PC-3 (cell line): ENCODE data around the gene PHAF1. TPM values are rescaled to one million over a fixed set of nuclear protein-coding genes. Genes with fewer than 3 reads are reported as not detected.

Experiments used
- ATAC-seq: fragments of 200-7000 bp; cut with Tn5 transposase; 2 replicates; pipeline ENCODE4 v1.9.1; 2020; ENCODE audit warnings: mild to moderate bottlenecking, moderate library complexity
- BruUV-seq: library from RNA; stranded (reverse); fragments of 400-500 nt; replicated peaks from 2 replicates; lab custom pipeline; 2021; lab: Mats Ljungman, UMichigan
- CTCF ChIA-PET: fragments of 300-600 bp; sonication (Branson Sonifier 250); formaldehyde crosslinking; loops from one replicate; lab custom pipeline; 2022; ENCODE audit warnings: antibody characterized with exemption; lab: Charles Lee
- POLR2A ChIA-PET: fragments of 300-600 bp; sonication (Branson Sonifier 250); formaldehyde crosslinking; loops from one replicate; lab custom pipeline; 2022; ENCODE audit warnings: antibody characterized with exemption; ENCODE audit not compliant: unreplicated experiment; lab: Charles Lee
- DNase-seq: peaks from one replicate; pipeline ENCODE4 v3.0.0-alpha.2; 2015
- H2AFZ ChIP-seq: fragments of 300-600 bp; sonication (generic); 2 replicates; pipeline ENCODE4 v1.6.0; 2016; ENCODE audit warnings: antibody characterized with exemption, low read length
- H3F3A ChIP-seq: fragments of 300-600 bp; sonication (generic); one replicate; pipeline ENCODE4 v1.6.0; 2017; ENCODE audit warnings: antibody characterized with exemption, low read length, control low read depth, mild to moderate bottlenecking; ENCODE audit not compliant: unreplicated experiment
- H3K27ac ChIP-seq: fragments of 300-600 bp; sonication (generic); 2 replicates; pipeline ENCODE4 v1.5.1; 2016; ENCODE audit warnings: mild to moderate bottlenecking, low read length
- H3K27me3 ChIP-seq: fragments of 300-600 bp; sonication (generic); 2 replicates; pipeline ENCODE4 v1.6.1; 2016; ENCODE audit warnings: low read length, mixed read lengths
- H3K36me3 ChIP-seq: fragments of 300-600 bp; sonication (generic); 2 replicates; pipeline ENCODE4 v1.6.1; 2016; ENCODE audit warnings: low read depth, mixed run types, low read length, mixed read lengths
- H3K4me1 ChIP-seq: fragments of 300-600 bp; sonication (generic); 2 replicates; pipeline ENCODE4 v1.5.1; 2016; ENCODE audit warnings: low read length; ENCODE audit not compliant: insufficient read depth
- H3K4me2 ChIP-seq: fragments of 300-600 bp; sonication (generic); 2 replicates; pipeline ENCODE4 v1.6.0; 2016; ENCODE audit warnings: low read length
- H3K4me3 ChIP-seq: fragments of 300-600 bp; sonication (generic); 2 replicates; pipeline ENCODE4 v1.5.1; 2016; ENCODE audit warnings: mild to moderate bottlenecking, low read length, mixed read lengths
- H3K79me2 ChIP-seq: fragments of 300-600 bp; sonication (generic); 2 replicates; pipeline ENCODE4 v1.6.1; 2017; ENCODE audit warnings: low read length, mixed read lengths
- H3K9ac ChIP-seq: fragments of 300-600 bp; sonication (generic); 2 replicates; pipeline ENCODE4 v1.6.0; 2016; ENCODE audit warnings: mild to moderate bottlenecking, low read length
- H3K9me2 ChIP-seq: fragments of 300-600 bp; sonication (generic); replicated peaks from 2 replicates; pipeline ENCODE4 v1.6.1; 2016; ENCODE audit warnings: mixed run types, low read length, mixed read lengths
- H3K9me3 ChIP-seq: fragments of 300-600 bp; sonication (generic); 2 replicates; pipeline ENCODE4 v1.6.1; 2016; ENCODE audit warnings: low read length, mixed read lengths
- H4K20me1 ChIP-seq: fragments of 300-600 bp; sonication (generic); 2 replicates; pipeline ENCODE4 v1.6.1; 2016; ENCODE audit warnings: low read length, mixed read lengths
- CTCF ChIP-seq: fragments of 300-600 bp; sonication (generic); conservative IDR thresholded peaks from 2 replicates; pipeline ENCODE4 v1.5.1; 2017; ENCODE audit warnings: antibody characterized with exemption, low read depth, mild to moderate bottlenecking, low read length
- EZH2 ChIP-seq: fragments of 300-600 bp; sonication (generic); IDR thresholded peaks from one replicate; pipeline ENCODE4 v1.6.1; 2017; ENCODE audit warnings: antibody characterized with exemption, mild to moderate bottlenecking, low read length; ENCODE audit not compliant: unreplicated experiment
- EZH2phosphoT487 ChIP-seq: fragments of 300-600 bp; sonication (generic); IDR thresholded peaks from 2 replicates; pipeline ENCODE4 v1.6.1; 2018; ENCODE audit warnings: mild to moderate bottlenecking, antibody characterized with exemption, low read length, borderline replicate concordance
- intact Hi-C: fragments of 100-400 bp; cut with micrococcal nuclease; formaldehyde crosslinking; loops from 2 replicates; pipeline ENCODE4 v1.9.0; 2023
- total RNA-seq: library from RNA; depleted of rRNA; stranded (reverse); fragments of >200 nt; gene quantifications from 2 replicates; pipeline ENCODE4 v1.2.3, GENCODE V29; 2014

Gene PHAF1
- total RNA-seq, 1 experiment from 2014 or later: 18.8 TPM

GRCh38 chr16:67087803-67088202, 21.9 kb upstream of the PHAF1 start:
- H3K4me3 ChIP-seq: no peak overlapping the region
- ATAC-seq (no peak), DNase-seq (no peak)
- no peaks in the 10 kb centered on the region for H4K20me1 ChIP-seq
- ChIA-PET CTCF (no interaction called here), POLR2A (no interaction called here)
- no peak overlapping the region for H2AFZ ChIP-seq
- H3K9me2 ChIP-seq: no peaks in the 10 kb centered on the region
- no peaks in the 10 kb centered on the region for H3K9me3 ChIP-seq
- TF ChIP-seq EZH2phosphoT487: no peak
- no peak for TF ChIP-seq CTCF
- TF ChIP-seq EZH2: no peak
- no TSS peak for BruUV-seq
- no peaks in the 10 kb centered on the region for H3K27me3 ChIP-seq
- no peak overlapping the region for H3K9ac ChIP-seq
- no peaks in the 10 kb centered on the region for H3K79me2 ChIP-seq
- no peaks in the 10 kb centered on the region for H3K4me1 ChIP-seq
- no peaks in the 10 kb centered on the region for H3F3A ChIP-seq
- intact Hi-C loops: no loop called here
- no peaks in the 10 kb centered on the region for H3K36me3 ChIP-seq
- H3K27ac ChIP-seq: no peak overlapping the region
- H3K4me2 ChIP-seq: no peak overlapping the region

GRCh38 chr16:67088551-67088950, 21.2 kb upstream of the PHAF1 start:
- CTCF ChIA-PET: no interaction called here
- no peaks in the 10 kb centered on the region for H3K27me3 ChIP-seq
- no peak for DNase-seq
- no peaks in the 10 kb centered on the region for H3K4me1 ChIP-seq
- no TSS peak for BruUV-seq
- no peak for ATAC-seq
- POLR2A ChIA-PET: no interaction called here
- no peak overlapping the region for H2AFZ ChIP-seq
- no peaks in the 10 kb centered on the region for H3K9me2 ChIP-seq
- intact Hi-C loops: no loop called here
- no peaks in the 10 kb centered on the region for H3K9me3 ChIP-seq
- no peak overlapping the region for H3K27ac ChIP-seq
- H3K9ac ChIP-seq: no peak overlapping the region
- no peaks in the 10 kb centered on the region for H3K79me2 ChIP-seq
- H4K20me1 ChIP-seq: no peaks in the 10 kb centered on the region
- no peak overlapping the region for H3K4me2 ChIP-seq
- no peaks in the 10 kb centered on the region for H3K36me3 ChIP-seq
- TF ChIP-seq CTCF: no peak
- no peak for TF ChIP-seq EZH2
- H3K4me3 ChIP-seq: no peak overlapping the region
- no peaks in the 10 kb centered on the region for H3F3A ChIP-seq

DNA sequence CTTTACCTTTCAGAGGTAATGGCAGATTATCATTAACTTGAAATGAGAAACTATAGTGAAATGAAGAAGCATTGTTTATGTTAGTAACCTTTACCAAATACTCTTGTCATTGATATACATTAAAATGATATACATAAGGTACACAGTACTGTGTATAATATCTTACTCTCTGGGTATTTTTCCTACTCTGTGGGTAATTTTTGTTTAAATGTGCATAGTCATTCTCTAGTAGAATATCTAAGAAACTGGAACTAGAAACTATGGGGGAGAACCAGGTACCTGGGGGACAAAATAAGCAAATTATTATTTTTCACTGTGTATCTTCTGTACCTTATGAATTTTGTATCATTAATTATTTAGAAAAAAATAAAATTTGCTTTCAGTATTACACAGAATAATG, 20.6 kb upstream of the PHAF1 start:
- TF ChIP-seq CTCF (no peak), EZH2phosphoT487 (no peak), EZH2 (no peak)
- Histone ChIP-seq H2AFZ (no peak overlapping the region), H3K9me3 (no peaks in the 10 kb centered on the region), H3F3A (no peaks in the 10 kb centered on the region), H3K36me3 (no peaks in the 10 kb centered on the region), H3K79me2 (no peaks in the 10 kb centered on the region), H3K9me2 (no peaks in the 10 kb centered on the region), H3K27me3 (no peaks in the 10 kb centered on the region), H3K4me2 (no peak overlapping the region), H4K20me1 (no peaks in the 10 kb centered on the region), H3K4me3 (no peak overlapping the region), H3K27ac (no peak overlapping the region), H3K9ac (no peak overlapping the region), H3K4me1 (no peaks in the 10 kb centered on the region)
- ATAC-seq: no peak
- CTCF ChIA-PET: no interaction called here
- BruUV-seq: no TSS peak
- POLR2A ChIA-PET: no interaction called here
- no peak for DNase-seq
- intact Hi-C loops: no loop called here
